Effector memory CD4-positive, alpha-beta T cell (primary cell): ENCODE data around the gene ACADSB.

Source experiments
- DNase-seq, 3 donors: peaks; one replicate each; pipeline ENCODE4 v3.0.0-alpha.2; 2020
- H3K27ac ChIP-seq: 2 replicates; pipeline ENCODE4 v1.7.0; 2013; ENCODE audit warnings: mild to moderate bottlenecking, low read length, moderate library complexity; ENCODE audit not compliant: insufficient read depth, poor library complexity, severe bottlenecking
- H3K27me3 ChIP-seq: replicated peaks from 2 replicates; pipeline ENCODE4 v1.7.0; 2013; ENCODE audit warnings: mild to moderate bottlenecking, low read length; ENCODE audit not compliant: insufficient read depth, control insufficient read depth, poor library complexity, severe bottlenecking
- H3K36me3 ChIP-seq: 2 replicates; pipeline ENCODE4 v1.7.0; 2013; ENCODE audit warnings: mild to moderate bottlenecking, low read length, moderate library complexity; ENCODE audit not compliant: control insufficient read depth, insufficient read depth
- H3K4me1 ChIP-seq: 2 replicates; pipeline ENCODE4 v1.7.0; 2013; ENCODE audit warnings: low read length, mild to moderate bottlenecking; ENCODE audit not compliant: control insufficient read depth, insufficient read depth, poor library complexity, severe bottlenecking
- H3K4me3 ChIP-seq: 2 replicates; pipeline ENCODE4 v1.7.0; 2013; ENCODE audit warnings: low read length, low read depth, mild to moderate bottlenecking; ENCODE audit not compliant: insufficient read depth, poor library complexity, severe bottlenecking
- H3K9me3 ChIP-seq: 2 replicates; pipeline ENCODE4 v1.7.0; 2013; ENCODE audit warnings: mild to moderate bottlenecking, low read length, moderate library complexity; ENCODE audit not compliant: control insufficient read depth

ACADSB gene

DNA sequence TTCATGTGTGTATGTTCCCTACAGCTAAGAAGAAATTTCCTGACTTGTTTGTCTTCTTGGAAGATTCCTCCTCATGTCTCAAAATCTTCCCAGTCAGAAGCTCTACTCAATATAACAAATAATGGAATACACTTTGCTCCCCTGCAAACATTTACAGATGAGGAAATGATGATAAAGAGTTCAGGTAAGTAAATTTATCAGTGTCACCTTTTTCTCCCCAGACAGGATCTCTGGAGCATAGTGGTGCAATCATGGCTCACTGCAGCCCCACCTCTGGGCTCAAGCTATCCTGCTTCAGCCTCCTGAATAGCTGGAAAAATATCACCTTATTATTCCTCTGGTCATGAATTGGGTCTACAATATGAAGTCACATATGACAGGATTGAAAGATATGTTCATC, 25.5 kb downstream of the ACADSB start:
- H3K9me3 ChIP-seq, result no peaks in the 10 kb centered on the region
- H3K27me3 ChIP-seq, result no peaks in the 10 kb centered on the region
- no peak overlapping the region for H3K27ac ChIP-seq
- no peak for DNase-seq
- H3K4me1 ChIP-seq, result no peaks in the 10 kb centered on the region
- peaks cover 13% of the 10 kb centered on the region for H3K36me3 ChIP-seq
- no peak overlapping the region for H3K4me3 ChIP-seq

DNA sequence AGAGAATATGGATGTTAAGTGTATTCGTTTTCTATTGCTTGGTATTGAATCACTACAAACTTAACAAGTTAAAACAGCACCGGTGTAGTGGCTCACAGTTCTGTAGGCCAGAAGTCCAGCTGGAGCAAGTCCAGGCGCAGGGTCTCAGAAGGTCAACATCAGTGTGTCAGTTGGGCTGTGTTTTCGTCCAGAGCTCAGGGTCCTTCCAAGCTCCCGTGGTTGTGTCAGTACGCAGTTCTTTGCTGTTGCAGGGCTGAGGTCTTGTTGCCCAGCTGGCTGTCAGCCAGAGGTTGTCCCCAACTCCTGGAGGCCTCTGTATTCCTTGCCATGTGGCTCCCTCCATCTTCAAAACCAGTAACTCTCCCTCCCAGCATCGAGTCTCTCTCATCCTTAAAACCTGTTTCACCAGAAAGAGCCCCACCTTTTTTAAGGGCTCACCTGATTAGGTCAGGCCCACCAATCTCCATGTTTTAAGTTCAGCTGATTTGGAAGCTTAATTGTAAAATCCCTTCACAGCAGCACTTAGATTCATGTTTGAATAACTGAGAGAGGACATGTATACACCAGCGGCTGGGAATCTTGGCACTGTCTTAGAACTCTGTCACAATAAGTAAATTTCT, 26.8 kb downstream of the ACADSB start:
- Histone ChIP-seq H3K4me1 (no peaks in the 10 kb centered on the region), H3K4me3 (no peak overlapping the region), H3K36me3 (peaks cover 13% of the 10 kb centered on the region), H3K27me3 (no peaks in the 10 kb centered on the region), H3K27ac (no peak overlapping the region), H3K9me3 (no peaks in the 10 kb centered on the region)
- no peak for DNase-seq

DNA sequence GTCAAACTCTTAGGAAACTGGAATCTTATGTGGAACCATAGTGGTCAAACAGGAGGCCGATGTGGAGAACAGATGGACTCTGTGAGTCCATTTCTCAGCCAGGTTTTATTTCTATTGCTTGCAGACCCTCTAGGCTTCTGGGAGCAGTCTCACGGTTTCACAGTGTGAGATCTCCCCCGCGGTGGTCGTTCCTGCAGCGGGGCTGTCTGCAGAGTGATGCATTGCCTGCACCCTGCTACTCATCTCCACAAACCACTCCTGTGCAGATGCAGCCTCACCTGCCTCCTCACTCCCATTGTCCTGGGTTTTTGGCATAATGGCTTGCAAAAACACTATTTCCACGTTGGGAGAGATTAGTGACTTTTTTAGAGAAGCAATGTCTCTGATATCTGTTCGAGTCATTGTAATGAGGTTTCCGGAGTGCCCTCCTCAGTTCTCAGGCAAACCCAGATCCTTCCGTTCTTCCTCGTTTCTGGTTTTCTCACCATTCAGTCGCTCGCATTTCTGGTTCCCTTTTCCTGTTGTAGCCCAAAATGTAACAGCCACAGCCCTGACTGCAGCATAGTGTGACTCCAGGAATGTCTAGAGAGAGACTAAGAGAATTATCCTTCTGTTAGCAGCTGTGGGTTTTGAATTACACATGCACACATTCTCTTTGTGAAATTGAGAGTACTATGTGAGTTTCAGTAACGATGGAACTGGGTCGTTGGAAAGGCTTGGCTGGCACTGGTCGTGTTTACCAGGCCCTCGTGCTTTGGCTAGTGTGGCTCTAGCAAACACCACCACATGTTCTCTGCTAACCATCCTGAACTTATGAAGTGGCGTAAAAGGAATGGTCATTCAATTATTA, 30.2 kb downstream of the ACADSB start:
- Histone ChIP-seq H3K9me3 (no peaks in the 10 kb centered on the region), H3K27ac (no peak overlapping the region), H3K27me3 (no peaks in the 10 kb centered on the region), H3K4me1 (no peaks in the 10 kb centered on the region), H3K36me3 (peaks cover 13% of the 10 kb centered on the region), H3K4me3 (no peak overlapping the region)
- no peak for DNase-seq

DNA sequence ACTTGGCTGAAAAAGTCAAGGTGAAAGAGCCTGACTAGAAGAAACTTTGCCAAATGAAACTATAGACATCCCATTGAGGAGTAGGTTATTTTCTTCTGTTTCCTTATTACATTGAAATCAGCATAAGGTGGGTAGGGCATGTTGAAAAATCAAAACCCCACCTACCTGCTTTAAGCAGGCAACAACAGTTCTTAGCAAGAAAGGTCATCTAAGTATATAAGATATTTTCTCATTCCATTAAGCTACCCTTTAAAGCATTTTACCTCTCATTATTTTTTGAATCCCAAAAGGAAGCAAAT, 30.8 kb downstream of the ACADSB start:
- H3K36me3 ChIP-seq, result peaks cover 13% of the 10 kb centered on the region
- H3K27ac ChIP-seq, result no peak overlapping the region
- H3K9me3 ChIP-seq, result no peaks in the 10 kb centered on the region
- H3K4me1 ChIP-seq, result no peaks in the 10 kb centered on the region
- no peak for DNase-seq
- H3K4me3 ChIP-seq, result no peak overlapping the region
- no peaks in the 10 kb centered on the region for H3K27me3 ChIP-seq

DNA sequence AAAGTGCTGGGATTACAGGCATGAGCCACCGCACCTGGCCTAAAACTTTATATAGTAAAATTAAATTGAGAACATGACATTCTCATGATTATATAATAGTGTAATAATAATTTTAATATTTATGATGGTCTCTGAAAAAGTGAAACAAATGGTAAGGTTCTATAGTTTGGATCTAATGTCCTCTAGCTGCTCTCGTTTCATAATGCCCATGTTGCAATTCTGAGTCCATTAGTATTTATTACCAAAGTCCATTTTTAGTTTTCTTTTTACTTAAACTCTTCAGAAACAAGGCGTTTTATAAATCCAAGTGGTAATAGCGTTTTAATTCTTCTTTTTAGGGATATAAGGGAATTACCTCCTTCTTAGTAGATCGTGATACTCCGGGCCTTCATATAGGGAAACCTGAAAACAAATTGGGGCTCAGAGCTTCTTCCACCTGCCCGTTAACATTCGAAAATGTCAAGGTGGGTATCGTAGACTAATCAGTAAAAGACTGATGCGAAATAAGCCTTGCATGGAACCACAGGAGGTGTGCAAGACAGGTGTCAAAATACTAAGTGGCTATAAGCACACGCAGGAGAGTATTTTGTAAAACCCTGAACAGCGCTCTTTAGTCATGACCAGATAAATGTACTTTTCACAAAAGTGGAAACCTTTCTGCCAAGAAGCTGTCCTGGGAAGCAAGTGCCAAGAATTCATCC, 34.1 kb downstream of the ACADSB start:
- Histone ChIP-seq H3K27me3 (no peaks in the 10 kb centered on the region), H3K27ac (no peak overlapping the region), H3K36me3 (peaks cover 10% of the 10 kb centered on the region), H3K9me3 (no peaks in the 10 kb centered on the region), H3K4me3 (no peak overlapping the region), H3K4me1 (no peaks in the 10 kb centered on the region)
- DNase-seq, result no peak

DNA sequence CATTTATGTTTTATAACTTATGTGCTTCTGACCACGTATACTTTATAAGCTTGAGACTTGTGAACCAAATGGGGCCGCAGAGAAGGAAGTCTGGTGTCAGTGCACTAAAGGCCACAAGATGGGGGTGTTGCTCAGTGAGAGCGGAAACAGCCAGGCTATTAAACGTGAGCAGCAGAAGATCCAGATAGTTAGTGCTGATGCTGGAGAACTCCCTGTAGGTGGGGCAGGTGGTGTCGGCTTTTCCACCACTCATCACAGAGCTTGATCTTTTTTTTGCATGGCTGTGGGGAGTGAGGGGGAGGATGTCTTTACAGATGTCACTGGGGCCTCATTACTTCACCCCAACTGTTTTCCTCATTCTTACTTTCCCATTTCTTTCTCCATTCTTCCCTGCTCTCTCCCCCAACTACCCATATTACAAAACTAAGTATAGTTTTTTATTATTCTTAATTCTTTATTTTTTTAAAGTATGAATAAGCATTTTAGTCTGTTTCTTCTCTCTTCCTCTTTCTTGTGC, 34.7 kb downstream of the ACADSB start:
- Histone ChIP-seq H3K9me3 (no peaks in the 10 kb centered on the region), H3K4me1 (no peaks in the 10 kb centered on the region), H3K27me3 (no peaks in the 10 kb centered on the region), H3K36me3 (peaks cover 14% of the 10 kb centered on the region), H3K27ac (no peak overlapping the region), H3K4me3 (no peak overlapping the region)
- DNase-seq, result peak; percentile 3 to 18 (median 4)

DNA sequence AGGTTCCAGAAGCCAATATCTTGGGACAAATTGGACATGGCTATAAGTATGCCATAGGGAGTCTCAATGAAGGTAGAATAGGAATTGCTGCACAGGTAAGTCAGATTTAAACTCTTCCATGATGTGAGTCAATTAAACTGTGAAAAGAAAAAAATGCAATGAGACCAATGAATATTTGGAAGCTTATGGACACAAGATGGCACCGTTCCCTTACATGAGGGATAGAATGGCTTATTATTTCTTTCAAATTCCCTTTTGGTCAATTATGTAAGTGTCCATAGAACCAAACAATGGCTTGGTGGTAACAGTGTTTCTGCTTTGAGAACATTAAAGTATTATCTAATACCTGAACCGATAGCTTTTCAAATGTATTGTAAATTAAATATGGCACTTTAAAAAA, 35.6 kb downstream of the ACADSB start:
- Histone ChIP-seq H3K4me3 (no peak overlapping the region), H3K27me3 (no peaks in the 10 kb centered on the region), H3K27ac (no peak overlapping the region), H3K36me3 (peaks cover 14% of the 10 kb centered on the region), H3K9me3 (no peaks in the 10 kb centered on the region), H3K4me1 (no peaks in the 10 kb centered on the region)
- no peak for DNase-seq

DNA sequence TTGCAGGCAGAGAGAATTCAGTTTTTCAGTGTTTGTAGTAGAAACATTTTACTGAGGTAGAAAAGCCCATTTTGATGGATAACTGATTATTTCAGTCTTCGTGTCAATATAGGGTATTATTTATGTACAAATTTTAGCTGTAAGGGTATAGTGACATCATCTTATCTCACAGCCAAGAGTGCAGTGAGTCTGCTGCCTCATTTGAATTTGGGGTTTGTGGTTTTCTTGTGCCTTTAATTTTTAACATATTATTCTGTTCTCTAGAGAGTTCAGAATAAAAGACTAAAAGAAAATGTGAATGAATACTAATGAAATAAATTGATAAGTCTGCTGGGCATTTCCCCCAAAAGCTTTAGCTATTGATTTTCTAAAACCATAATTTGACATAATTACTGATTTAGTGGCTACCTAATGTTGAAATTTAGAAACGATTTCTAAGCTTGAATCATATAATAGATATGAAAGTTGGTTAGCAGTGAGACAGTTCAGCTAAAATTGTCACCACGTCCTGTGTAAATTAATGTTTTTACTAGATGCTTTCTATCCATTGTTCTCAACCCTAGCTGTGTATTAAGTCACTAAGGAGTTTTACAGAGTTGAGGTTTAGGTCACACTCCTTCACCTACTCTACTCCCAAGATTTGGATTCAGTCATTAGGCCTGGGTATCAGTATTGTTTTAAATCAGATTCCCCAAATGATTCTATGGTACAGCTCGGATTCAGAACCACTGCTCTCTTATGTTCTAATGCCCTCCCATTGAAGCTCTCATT, 37.3 kb downstream of the ACADSB start:
- peaks cover 14% of the 10 kb centered on the region for H3K36me3 ChIP-seq
- H3K27me3 ChIP-seq, result no peaks in the 10 kb centered on the region
- no peaks in the 10 kb centered on the region for H3K4me1 ChIP-seq
- no peak overlapping the region for H3K4me3 ChIP-seq
- H3K9me3 ChIP-seq, result no peaks in the 10 kb centered on the region
- DNase-seq, result no peak
- H3K27ac ChIP-seq, result no peak overlapping the region

DNA sequence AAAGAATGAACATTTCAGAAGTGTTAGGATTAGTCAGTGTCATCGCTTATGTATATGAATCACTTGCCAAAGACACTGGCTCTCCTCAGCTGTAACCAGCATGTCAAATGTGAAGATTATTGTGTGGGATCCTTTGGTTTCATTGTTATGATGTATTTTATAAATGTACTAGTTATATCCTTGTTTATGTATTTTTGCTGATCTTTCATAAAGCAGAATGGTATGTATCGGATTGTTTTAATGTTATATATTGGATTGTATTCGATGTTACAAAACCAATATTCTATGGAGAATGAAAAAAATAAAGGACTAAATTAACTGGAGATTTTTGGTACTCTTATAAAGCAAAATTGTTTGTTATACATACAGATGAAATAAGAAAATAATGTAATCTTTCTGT, 49.2 kb downstream of the ACADSB start:
- H3K27me3 ChIP-seq, result no peaks in the 10 kb centered on the region
- DNase-seq, result no peak
- no peaks in the 10 kb centered on the region for H3K4me1 ChIP-seq
- no peak overlapping the region for H3K27ac ChIP-seq
- H3K9me3 ChIP-seq, result no peaks in the 10 kb centered on the region
- H3K36me3 ChIP-seq, result peaks cover 8% of the 10 kb centered on the region
- H3K4me3 ChIP-seq, result no peak overlapping the region
